Cardiac fibroblast (primary cell): ENCODE results near the gene TBC1D14.
A peak's percentile ranks its signal among the peaks of the same experiment; 100 is the strongest.

ENCODE experiments used
- DNase-seq, 2 donors: peaks; one replicate each; pipeline versions ENCODE4 v3.0.0 to v3.0.0-alpha.2; 2010; ENCODE audit warnings: low read depth in 2 of 2
- H3K4me3 ChIP-seq, 2 donors: replicated peaks in 1 of 2; 1 replicate in 1 of 2; 2 replicates in 1 of 2; pipeline ENCODE4 v1.5.1; 2011; ENCODE audit warnings: low read depth in 2 of 2, low read length in 2 of 2, mild to moderate bottlenecking in 2 of 2, moderate library complexity in 1 of 2
- CTCF ChIP-seq: IDR thresholded peaks from one replicate; pipeline ENCODE4 v1.5.1; 2011; ENCODE audit warnings: low read depth, mild to moderate bottlenecking, low read length, inconsistent platforms

The TBC1D14 gene

DNA sequence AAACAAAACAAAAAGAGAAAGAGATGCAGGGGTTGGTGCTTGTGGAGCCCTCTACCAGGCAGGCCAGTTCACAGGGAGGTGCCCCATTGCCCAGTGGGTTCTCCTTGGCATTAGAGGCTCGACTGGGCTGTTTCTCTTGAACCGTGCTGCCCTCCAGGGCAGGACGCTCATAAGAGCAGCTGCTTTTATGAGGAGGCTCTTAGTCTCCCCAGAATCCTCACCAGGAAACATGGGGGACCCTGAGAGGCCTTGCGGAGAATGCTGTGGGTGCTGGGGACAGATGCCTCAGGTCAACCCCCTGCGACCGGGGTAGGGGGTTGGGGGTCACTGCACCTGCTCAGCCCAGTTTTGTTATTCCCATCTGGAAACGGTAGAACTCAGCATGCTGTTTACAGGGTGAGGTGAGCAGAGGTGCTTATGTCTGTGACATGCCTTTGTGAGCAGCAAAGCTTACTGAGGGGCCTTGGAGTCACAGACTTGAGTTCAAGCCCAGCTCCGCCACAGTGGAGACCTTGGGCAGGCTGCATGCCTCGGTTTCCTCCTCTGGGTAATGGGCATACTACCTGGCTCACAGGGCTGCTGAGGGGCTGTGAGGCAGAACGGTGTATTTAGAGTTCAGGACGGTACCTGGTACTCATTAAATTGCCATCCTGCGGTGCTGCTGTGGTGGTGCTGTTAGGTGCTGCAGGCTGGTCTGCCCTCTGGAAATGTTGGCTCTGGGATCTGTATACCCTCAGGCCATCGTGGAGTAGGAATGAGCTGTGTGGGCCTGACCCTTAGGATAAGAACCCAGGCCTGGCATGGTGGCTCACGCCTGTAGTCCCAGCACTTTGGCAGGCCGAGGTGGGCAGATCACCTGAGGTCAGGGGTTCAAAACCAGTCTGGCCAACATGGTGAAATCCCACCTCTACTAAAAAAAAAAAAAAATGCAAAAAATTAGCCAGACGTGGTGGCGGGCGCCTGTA lies 5.7 kb downstream of the TBC1D14 start:
- DNase-seq, result no peak
- H3K4me3 ChIP-seq, result no peak overlapping the region
- no peak for TF ChIP-seq CTCF

DNA sequence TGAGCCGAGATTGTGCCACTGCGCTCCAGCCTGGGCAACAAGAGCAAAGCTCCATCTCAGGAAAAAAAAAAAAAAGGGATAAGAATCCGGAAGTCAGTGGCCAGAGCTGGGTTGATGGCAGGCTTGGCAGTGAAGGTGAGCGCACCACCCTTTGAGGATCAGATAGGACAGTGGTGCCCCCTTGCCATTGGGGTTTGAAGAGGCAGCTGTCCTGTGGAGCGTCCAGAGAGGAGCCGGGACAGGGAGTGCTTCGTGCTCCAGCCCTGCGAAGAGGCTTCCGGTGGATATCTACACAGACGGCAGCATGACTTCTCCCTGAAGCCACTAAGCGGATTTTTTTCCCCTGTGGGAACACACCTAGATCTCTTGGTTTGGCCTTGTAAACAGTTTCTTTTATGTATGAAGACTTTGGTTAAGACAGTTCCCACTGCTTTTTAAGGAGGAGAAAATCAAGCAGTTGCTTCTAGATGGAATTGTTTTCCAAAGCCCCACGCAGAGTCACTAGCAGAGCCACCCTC lies 6.5 kb downstream of the TBC1D14 start:
- DNase-seq, result no peak
- no peak for TF ChIP-seq CTCF
- H3K4me3 ChIP-seq, result no peak overlapping the region

GRCh38 chr4:6916587-6917460 lies 7.2 kb downstream of the TBC1D14 start:
- peak in 1 of 2 donors; percentile 26 for DNase-seq
- no peak for TF ChIP-seq CTCF
- no peak overlapping the region for H3K4me3 ChIP-seq

GRCh38 chr4:6917461-6918271 lies 8.0 kb downstream of the TBC1D14 start:
- no peak for DNase-seq
- peak; percentile 49 for TF ChIP-seq CTCF
- H3K4me3 ChIP-seq, result no peak overlapping the region

GRCh38 chr4:6918338-6918737 lies 8.7 kb downstream of the TBC1D14 start:
- no peak overlapping the region for H3K4me3 ChIP-seq
- no peak for DNase-seq
- no peak for TF ChIP-seq CTCF

GRCh38 chr4:6920171-6920570 lies 10.5 kb downstream of the TBC1D14 start:
- no peak for TF ChIP-seq CTCF
- DNase-seq, result no peak
- H3K4me3 ChIP-seq, result no peak overlapping the region
